ENCODE results near the gene MRPL51.
"Not testable (repeated sequence)": the region's sequence is repeated elsewhere in the genome, so short reads cannot be mapped to it uniquely, and the experiment has no call there.

The MRPL51 gene

GRCh38 chr12:6494968-6495367 lies 1.9 kb upstream of the MRPL51 start:
- Histone ChIP-seq H3K9me3 (ENCODE audit: insufficient read depth, low read length) (no peaks in the 10 kb centered on the region), H3K4me3 (ENCODE audit: low read length) (peak overlapping the region; percentile 83), H3K27ac (ENCODE audit: low read length) (peak overlapping the region; percentile 92), H3K4me1 (ENCODE audit: low read length) (peaks cover 17% of the 10 kb centered on the region), H3K36me3 (replicated peaks; ENCODE audit: low read depth, low read length) (peaks cover 40% of the 10 kb centered on the region), H3K79me2 (ENCODE audit: low read length) (peaks cover 61% of the 10 kb centered on the region), H3K4me2 (ENCODE audit: low read length) (peak overlapping the region; percentile 93), H4K20me1 (ENCODE audit: insufficient read depth, low read length) (no peaks in the 10 kb centered on the region), H3K9ac (ENCODE audit: low read length) (peak overlapping the region; percentile 95), H2AFZ (ENCODE audit: low read depth, low read length) (no peak overlapping the region), H3K27me3 (ENCODE audit: low read depth, low read length) (no peaks in the 10 kb centered on the region)
- no peak for TF ChIP-seq EZH2phosphoT487 (IDR thresholded peaks at IDR 0.05; ENCODE audit: low read depth)
- TF ChIP-seq CTCF (IDR thresholded peaks at IDR 0.05; ENCODE audit: low read depth, low read length), result no peak

GRCh38 chr12:6494258-6494743 lies 1.2 kb upstream of the MRPL51 start:
- Histone ChIP-seq H2AFZ (ENCODE audit: low read depth, low read length) (peak overlapping the region; percentile 54), H3K9me3 (ENCODE audit: insufficient read depth, low read length) (no peaks in the 10 kb centered on the region), H3K4me1 (ENCODE audit: low read length) (peaks cover 17% of the 10 kb centered on the region), H3K9ac (ENCODE audit: low read length) (peak overlapping the region; percentile 95), H4K20me1 (ENCODE audit: insufficient read depth, low read length) (no peaks in the 10 kb centered on the region), H3K27ac (ENCODE audit: low read length) (peak overlapping the region; percentile 92), H3K79me2 (ENCODE audit: low read length) (peaks cover 56% of the 10 kb centered on the region), H3K4me3 (ENCODE audit: low read length) (peak overlapping the region; percentile 83), H3K4me2 (ENCODE audit: low read length) (peak overlapping the region; percentile 93), H3K36me3 (replicated peaks; ENCODE audit: low read depth, low read length) (peaks cover 38% of the 10 kb centered on the region), H3K27me3 (ENCODE audit: low read depth, low read length) (no peaks in the 10 kb centered on the region)
- TF ChIP-seq EZH2phosphoT487 (IDR thresholded peaks at IDR 0.05; ENCODE audit: low read depth) (no peak), CTCF (IDR thresholded peaks at IDR 0.05; ENCODE audit: low read depth, low read length) (peak; percentile 14; the same call in 1 of the 2 replicates)

GRCh38 chr12:6493497-6494257 lies 615 bp upstream of the MRPL51 start, which contains the start of gene NCAPD2:
TSS of gene NCAPD2 (plus strand) at chr12:6494102. CDS start at chr12:6495099, 997 bp downstream.
- Histone ChIP-seq H3K27ac (ENCODE audit: low read length) (peak within 1 kb of the TSS; percentile 92), H3K9ac (ENCODE audit: low read length) (peak within 1 kb of the TSS; percentile 95), H3K4me2 (ENCODE audit: low read length) (peak within 1 kb of the TSS; percentile 93), H3K27me3 (ENCODE audit: low read depth, low read length) (no peaks in the 10 kb centered on the region), H3K9me3 (ENCODE audit: insufficient read depth, low read length) (no peaks in the 10 kb centered on the region), H2AFZ (ENCODE audit: low read depth, low read length) (peak within 1 kb of the TSS; percentile 60), H3K79me2 (ENCODE audit: low read length) (peaks cover 50% of the 10 kb centered on the region), H3K36me3 (replicated peaks; ENCODE audit: low read depth, low read length) (peaks cover 32% of the 10 kb centered on the region), H3K4me3 (ENCODE audit: low read length) (peak within 1 kb of the TSS; percentile 83), H4K20me1 (ENCODE audit: insufficient read depth, low read length) (no peaks in the 10 kb centered on the region), H3K4me1 (ENCODE audit: low read length) (peaks cover 17% of the 10 kb centered on the region)
- TF ChIP-seq EZH2phosphoT487 (IDR thresholded peaks at IDR 0.05; ENCODE audit: low read depth) (no peak), CTCF (IDR thresholded peaks at IDR 0.05; ENCODE audit: low read depth, low read length) (no peak)

DNA sequence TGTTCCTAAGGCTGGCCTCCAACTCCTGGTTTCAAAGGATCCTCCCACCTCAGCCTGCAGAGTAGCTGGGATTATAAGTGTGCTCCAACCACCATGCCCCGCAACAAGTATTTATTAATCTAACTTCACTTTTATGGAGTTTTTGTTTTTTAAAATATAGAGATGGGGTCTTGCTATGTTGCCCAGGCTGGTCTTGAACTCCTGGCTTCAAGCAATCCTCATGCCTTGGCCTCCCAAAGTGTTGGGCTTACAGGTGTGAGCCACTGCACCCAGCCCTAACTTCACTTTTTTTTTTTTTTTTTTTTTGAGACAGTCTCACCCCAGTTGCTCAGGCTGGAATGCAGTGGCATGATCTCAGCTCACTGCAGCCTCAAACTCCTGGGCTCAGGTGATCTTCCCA lies 2.4 kb downstream of the MRPL51 start:
- not testable (repeated sequence) for H3K4me2 ChIP-seq (ENCODE audit: low read length); H4K20me1 ChIP-seq (ENCODE audit: insufficient read depth, low read length); H3K9ac ChIP-seq (ENCODE audit: low read length); H3K9me3 ChIP-seq (ENCODE audit: insufficient read depth, low read length); H3K27me3 ChIP-seq (ENCODE audit: low read depth, low read length); H3K4me3 ChIP-seq (ENCODE audit: low read length); H3K27ac ChIP-seq (ENCODE audit: low read length); H2AFZ ChIP-seq (ENCODE audit: low read depth, low read length)
- H3K4me1 ChIP-seq (ENCODE audit: low read length), result peaks cover 17% of the 10 kb centered on the region
- peaks cover 18% of the 10 kb centered on the region for H3K36me3 ChIP-seq (replicated peaks; ENCODE audit: low read depth, low read length)
- H3K79me2 ChIP-seq (ENCODE audit: low read length), result peaks cover 28% of the 10 kb centered on the region
